ENCODE measurements around the gene PCMTD2.
"Not testable (repeated sequence)": the region's sequence is repeated elsewhere in the genome, so short reads cannot be mapped to it uniquely, and the experiment has no call there.

The PCMTD2 gene

DNA sequence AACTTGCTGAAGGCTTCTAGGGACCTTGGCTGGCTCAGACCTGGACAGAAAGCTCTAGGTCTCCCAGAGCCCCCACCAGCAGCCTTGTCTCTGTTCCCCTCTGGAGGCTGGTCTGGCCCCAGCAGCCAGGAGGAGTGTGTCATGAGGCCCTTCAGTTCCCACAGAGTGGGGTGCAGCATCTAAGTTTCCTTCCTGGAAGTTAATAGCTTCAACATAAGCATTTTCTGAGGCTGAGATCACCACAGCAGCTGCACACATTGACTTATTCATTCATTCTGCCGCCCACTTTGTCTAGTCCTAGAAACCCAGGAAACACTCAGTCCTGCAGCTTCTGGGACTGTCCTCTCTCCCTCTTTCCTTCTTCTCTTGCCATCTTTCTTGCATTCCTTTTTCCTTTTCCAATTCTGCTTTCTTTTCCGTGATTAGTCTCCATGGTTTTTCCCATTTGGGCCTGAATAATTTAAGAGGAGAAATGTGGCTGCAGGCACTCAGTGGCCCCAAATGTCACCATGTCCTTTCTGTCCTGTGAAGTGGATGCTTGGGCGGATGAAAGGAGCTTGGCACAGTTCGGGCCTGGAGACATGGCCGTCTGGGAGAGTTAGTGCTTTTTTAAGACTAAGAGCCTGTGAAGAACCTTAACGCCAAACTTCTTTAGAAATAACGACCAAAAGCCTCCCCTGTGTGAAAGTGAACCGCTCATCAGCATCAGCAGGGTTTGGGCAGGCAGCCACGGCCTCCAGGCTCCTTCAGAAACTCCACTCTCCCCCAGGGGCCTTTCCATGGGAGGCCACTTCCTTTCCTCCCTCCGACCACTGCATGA lies 31.0 kb upstream of the PCMTD2 start:
- no peak for DNase-seq (ENCODE audit: low read depth)

DNA sequence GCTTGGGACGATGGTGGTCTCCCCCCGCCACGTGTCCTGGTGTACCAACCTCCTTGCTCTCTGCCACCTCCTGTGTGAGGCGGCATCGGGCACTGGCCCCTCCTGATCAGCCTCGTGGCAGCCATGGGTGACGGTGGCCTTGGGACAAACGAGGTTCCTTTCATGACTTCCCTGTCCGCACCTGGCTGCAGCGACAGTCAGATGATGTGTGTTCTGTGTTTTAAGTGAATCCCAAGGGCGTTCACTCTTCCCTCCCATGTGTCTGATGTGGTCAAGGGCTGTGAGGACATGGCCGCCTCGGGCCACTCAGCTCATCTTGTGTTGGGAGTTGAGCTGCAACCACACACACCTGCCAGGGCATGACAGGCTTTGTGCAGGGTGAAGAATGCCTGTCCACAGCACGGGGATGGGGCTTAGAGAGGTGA lies 30.4 kb upstream of the PCMTD2 start:
- DNase-seq (ENCODE audit: low read depth) = no peak

DNA sequence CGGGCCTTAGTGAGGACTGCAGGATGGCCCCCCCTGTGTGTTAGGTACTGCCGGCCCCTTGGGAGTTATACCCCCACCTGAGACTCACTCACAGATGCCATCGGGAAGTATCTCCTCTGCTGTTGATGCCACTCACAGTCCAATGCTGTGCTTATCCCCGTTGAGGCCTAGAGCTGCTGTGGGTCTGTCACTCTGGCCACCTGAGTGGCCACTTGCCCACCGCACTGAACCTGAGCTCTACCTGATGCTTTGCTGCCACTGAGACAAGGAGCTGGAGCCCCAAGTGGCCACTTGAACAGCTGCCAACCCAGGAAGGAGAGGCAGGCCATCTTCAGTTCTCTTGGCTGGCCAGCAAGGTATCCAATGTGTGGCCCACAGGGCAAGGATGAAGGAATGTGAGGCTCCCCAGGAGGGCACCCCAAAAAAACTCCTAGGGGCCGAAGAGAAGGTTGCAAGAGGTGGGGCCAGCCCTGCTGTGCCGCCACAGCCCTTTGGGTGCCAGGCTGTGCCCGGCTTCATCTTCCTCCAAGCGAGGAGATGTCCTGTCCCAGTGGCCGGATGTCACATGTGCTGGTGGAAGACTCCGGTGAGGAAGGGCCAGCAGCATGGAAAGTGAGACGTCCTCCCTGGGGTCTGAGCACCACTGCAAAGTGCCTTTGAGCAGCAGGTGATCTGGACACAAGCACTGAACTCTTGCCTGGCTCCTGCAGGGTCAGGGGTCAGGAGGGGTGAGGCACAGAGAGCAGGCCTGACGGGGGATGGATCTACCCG lies 29.5 kb upstream of the PCMTD2 start:
- no peak for DNase-seq (ENCODE audit: low read depth)

DNA sequence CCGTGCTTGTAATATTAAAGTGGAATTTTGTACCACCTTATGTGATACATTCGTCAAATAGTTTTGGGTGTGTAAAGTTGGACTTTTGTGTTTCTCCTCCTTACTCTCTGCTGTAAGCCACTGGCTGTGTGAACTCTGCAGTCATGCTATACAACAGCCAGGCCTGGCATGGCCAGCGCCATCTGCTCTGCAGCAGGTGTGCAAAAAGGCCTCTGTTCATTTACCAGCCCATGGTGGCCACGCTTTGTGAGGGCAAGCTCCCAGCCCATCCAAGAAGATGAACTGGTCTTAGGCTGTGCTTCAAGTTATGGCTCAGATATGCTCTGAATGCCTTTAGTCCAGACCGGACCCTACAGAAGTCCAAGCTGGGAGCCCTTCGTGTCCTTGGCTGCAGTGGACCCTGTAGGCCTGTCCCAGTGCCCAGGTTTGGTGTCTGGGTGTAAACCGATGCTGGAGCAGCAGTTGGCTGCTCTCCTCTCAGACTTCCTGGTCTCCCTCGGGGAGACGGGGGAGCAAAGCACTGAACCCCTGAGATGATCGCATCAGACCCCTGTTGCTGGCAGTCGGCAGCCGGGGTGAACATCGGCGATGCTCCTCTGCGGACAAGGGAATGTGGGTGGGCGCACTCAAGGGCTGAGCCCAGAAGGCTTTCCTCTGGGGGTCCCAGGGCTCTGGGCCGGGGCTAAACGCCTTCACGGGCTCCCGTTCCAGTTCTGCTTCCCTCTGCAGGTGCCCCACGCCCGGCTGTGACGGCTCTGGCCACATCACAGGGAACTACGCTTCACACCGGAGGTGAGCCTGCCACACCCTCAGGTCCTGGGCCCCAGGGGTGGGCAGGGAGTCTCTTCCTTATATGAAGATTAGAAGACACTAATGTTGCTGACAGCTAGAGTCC lies 28.6 kb upstream of the PCMTD2 start:
- DNase-seq (ENCODE audit: low read depth) = no peak

DNA sequence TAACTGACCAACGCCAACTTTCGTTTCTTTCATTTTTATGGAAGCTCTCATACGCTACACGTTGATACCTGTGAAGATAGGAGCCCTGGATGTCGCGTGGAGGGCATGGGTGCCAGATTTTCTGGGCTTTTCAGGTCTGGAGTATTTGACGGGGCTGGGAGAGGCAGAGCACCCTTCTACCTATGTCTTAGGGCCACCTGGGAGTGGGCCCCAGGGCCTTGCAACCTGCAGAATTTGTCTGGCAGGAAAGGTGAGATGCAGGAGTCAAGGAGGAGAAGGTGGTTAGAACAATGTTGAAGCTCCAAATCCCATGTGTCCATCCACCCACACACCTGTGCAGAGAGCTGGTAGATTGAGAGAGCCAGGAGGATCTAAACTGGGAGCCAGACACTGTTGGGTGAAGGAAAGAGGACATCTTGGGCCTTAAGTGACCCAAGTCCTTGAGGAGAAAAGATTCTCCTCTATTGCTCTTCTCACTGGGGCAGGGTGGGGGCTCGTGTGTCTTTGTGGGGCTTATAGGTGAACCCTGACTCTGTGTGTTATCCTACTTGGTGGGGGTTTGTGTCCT lies 27.4 kb upstream of the PCMTD2 start:
- no peak for DNase-seq (ENCODE audit: low read depth)

DNA sequence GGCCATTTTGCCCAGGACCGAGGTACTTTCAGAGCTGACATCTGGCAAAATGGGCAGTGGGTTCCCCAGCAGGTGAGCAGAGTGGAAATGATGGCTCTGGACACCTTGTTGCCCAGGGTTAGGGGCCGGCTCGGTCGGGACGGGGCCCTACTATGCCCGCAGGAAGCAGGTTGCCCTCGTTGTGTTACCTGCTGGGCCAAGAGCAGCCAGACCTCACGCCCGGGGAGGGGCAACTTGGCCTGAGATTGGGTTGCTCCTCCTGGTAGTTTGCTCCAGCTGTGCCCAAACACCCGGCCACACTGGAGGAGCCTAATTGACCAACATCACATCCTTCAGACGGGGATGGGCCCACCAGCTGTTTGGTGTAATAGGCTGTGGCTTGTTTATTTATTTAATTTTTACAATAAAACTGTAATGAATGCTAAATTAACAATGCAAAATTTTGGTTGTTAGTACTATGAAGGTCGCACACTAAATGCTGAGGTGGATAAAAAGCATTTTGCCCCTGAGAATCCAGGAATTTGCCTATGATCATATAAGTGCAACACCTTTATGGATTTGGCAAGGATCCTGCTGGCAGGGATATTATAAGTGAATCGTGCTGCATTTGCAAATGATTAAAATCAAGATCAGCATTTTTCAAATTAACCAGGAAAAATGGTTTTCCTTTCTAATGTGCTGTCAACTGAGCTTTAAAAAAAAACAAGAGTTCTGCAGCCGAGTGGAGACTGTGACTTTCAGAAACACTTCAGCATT lies 26.6 kb upstream of the PCMTD2 start:
- no peak for DNase-seq (ENCODE audit: low read depth)

DNA sequence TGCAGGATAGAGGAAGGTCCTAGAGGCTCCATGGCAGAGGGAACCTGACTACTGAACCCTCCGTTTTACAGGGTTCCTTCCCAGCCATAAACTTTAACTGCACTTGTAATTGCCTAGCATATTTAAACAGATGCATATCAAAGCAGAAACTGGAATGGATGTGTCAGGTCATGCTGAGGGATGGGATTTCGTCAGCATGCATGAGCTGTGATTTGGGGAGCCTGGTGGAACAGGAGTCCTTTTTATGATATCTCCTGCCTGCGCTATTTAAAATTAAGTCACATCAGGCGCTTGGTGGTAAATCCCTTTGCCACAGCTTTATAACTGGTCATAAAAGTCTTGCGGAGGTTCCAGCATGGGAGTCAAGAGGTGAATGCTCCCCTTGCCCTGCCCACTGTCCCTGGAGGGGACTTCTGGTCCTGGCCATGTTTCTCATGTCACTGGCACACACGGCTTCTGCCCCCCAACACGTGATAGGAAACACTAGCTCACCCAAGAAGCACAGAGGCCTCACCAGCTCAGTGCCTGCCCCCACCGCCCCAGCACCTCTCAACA lies 26.0 kb upstream of the PCMTD2 start:
- DNase-seq (ENCODE audit: low read depth) = no peak

DNA sequence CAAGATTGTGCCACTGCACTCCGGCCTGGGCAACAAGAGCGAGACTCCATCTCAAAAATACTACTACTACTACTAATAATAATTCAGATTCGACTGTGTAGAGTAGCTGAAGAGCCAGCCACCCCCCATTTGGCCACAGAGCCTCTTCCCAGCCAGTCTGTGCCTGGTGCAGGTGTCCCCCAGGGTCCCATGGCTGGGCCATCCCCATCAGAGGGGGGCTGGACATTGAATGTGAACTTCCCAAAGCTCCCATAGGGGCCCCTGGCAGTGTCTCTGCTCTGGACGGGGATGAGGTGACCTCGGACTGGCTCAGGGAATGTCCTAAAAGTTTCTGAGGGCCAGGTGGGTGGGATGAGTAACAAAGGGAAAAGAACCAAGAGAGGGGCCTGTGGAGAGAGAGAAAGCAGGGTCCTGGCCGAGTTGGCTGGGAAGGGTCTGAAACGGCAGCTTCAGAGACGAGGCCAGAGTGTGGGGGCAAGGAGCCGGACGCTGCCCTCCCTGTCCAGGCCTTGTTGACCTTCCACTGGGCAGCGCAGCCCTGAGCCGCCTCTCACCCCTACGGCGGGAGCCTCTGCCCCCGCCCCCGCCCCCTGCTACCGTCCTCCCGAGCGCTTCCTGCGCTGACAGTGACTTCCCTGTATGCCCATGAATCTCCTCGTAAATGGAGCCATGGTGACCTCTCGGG lies 24.9 kb upstream of the PCMTD2 start:
- DNase-seq (ENCODE audit: low read depth) = no peak

DNA sequence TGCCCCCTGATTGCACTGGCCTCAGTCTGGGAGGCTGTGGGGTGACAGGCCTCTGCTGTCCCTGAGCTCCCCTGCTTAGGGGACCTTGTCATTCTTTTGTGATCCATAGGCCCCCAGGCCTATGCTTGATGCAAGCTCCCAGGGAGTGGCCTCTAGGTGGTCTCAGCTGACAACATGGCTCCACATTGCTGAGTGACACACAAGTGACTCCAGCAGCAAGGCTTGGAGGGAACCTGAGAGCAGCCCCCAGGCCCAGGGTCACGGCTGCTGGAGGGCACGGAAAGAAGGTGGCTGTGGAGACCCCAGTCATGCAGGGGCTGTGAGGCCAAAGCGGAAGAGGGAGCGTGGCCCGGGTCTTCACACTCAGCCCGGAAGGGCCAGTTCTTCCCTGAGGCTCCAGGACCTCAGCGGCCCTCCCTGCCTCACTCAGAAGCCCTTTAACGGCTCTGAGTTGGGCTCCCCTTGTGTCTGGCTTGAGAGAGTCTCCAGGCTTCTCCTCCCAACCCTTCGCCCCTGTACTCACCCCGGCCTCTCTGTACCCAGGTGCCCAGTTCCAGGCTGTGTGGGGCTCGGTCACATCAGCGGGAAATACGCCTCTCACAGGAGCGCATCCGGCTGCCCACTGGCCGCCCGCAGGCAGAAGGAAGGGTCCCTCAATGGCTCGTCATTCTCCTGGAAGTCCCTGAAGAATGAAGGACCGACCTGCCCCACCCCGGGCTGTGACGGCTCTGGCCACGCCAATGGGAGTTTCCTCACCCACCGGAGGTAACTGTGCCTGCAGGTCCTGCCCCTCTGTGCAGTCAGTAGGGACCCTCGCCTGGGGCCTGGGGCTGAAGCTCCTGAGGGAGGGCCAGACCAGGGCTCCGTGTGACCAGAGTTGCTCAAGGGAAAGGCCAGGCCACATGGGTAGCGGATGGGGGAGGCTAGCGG lies 23.7 kb upstream of the PCMTD2 start:
- DNase-seq (ENCODE audit: low read depth) = no peak

DNA sequence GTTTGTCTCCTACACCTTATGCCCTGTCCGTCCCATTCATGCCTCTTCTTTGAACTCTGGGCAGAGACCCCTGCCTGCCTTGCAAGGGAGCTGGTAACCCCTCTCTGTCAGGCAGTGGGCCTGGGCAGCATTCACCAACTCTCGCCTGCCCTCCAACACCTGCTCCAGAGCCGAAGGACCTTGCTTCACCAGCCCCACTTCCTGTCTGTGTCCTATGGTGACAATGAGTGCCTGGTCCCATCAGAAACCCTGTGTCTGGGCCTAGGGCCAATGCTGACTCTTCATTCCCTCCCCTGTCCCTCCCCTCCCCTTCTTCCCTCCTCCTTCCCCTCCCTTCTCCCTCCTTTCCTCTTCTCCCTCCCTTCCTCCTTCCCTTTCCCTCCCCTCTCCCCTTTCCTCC lies 22.8 kb upstream of the PCMTD2 start:
- no peak for DNase-seq (ENCODE audit: low read depth)

DNA sequence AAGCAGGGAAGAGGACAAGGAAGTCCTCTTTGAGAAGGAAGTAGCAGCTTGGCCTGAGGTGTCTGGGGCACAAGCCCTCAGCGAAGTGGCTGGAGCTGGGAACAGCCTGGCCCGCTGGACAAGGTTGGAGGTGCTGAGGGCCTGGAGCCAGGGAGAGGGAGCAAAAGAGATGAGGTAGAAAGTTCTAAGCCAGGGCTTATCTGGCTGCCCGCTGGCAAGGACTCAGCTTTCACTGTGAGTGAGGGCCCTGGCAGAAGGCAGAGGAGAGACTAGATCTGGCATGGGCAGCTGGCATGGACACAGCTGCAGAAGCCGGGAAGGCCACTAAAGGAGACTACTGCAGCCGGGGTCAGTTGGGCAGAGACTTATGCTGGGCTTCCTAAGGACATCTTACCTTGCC lies 21.8 kb upstream of the PCMTD2 start:
- no peak for DNase-seq (ENCODE audit: low read depth)

DNA sequence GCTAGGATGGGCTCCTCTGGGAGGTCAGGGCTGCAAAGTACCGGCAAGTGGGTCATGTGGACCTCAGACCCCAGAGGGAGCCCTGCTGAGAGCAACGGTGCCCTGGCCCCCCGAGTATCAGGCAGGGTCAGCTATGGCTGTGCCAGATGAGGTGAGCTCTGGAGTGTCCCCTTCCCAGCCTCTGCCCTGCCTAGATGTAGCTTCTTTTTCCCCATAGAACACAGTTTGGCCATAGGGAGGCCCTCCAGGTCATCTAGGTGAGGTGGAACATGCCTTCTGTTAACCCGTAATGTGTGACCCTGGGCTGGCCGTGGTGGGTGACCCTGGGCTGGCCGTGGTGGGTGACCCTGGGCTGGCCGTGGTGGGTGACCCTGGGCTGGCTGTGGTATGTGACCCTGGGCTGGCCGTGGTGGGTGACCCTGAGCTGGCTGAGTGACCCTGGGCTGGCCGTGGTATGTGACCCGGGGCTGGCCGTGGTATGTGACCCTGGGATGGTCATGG lies 21.2 kb upstream of the PCMTD2 start:
- DNase-seq (ENCODE audit: low read depth) = no peak

DNA sequence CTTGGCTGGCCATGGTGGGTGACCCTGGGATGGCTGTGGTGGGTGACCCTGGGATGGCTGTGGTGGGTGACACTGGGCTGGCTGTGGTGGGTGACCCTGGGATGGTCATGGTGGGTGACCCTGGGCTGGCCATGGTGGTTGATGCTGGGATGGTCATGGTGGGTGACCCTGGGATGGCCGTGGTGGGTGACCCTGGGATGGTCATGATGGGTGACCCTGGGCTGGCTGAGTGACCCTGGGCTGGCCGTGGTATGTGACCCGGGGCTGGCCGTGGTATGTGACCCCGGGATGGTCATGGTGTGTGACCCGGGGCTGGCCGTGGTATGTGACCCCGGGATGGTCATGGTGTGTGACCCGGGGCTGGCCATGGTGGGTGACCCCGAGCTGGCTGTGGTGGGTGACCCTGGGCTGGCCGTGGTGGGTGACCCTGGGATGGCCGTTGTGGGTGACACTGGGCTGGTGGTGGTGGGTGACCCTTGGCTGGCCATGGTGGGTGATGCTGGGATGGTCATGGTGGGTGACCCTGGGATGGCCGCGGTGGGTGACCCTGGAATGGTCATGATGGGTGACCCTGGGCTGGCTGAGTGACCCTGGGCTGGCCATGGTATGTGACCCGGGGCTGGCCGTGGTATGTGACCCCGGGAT lies 20.5 kb upstream of the PCMTD2 start:
- not testable (repeated sequence) for DNase-seq (ENCODE audit: low read depth)

DNA sequence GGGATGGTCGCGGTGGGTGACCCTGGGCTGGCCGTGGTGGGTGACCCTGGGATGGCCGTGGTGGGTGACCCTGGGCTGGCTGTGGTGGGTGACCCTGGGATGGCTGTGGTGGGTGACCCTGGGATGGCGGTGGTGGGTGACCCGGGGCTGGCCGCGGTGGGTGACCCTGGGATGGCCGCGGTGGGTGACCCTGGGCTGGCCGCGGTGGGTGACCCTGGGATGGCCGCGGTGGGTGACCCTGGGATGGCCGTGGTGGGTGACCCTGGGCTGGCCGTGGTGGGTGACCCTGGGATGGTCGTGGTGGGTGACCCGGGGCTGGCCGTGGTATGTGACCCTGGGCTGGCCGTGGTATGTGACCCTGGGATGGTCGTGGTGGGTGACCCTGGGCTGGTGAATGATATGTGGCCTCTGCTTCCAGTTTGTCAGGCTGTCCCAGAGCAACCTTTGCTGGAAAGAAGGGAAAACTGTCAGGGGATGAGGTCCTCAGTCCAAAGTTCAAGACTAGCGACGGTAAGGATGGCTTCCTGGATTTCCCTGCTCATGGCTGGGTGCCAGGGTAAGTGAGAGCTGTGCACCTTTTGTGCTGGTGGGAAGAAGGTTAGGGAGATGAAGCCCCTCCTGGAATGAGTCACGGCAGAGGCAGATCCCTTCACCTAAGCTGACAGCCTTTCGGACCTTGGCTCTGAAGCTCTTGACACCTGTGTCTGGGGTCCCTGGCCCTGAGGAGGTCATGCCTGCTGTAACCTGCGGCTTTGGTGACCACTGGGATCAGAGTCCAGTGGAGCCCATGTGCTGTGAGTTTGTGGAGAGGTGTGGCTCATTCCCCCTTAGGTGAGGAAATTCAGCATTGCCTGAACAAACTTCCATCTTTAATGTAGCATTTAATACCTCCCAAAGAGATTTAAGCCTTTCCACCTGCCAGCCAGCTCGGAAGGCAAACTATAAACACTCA lies 19.1 kb upstream of the PCMTD2 start:
- DNase-seq (ENCODE audit: low read depth) = no peak

DNA sequence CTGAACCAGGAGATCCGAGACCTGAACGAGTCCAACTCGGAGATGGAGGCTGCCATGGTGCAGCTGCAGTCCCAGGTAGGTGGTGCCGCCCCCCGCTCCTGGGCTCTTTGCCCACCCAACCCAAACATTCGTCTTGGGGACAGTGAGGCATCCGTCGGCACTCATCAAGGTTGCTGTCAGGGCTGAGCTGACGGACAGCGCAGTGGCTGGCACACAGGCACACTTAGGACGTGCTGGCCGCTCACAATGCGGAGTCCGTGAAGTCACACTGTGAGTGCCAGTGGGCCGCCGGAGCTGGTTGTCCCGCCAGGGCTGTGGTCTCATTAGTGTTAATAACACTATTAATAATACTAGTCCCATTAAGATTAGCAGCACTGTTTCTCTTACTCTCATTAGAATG lies 18.2 kb upstream of the PCMTD2 start:
- DNase-seq (ENCODE audit: low read depth) = no peak

DNA sequence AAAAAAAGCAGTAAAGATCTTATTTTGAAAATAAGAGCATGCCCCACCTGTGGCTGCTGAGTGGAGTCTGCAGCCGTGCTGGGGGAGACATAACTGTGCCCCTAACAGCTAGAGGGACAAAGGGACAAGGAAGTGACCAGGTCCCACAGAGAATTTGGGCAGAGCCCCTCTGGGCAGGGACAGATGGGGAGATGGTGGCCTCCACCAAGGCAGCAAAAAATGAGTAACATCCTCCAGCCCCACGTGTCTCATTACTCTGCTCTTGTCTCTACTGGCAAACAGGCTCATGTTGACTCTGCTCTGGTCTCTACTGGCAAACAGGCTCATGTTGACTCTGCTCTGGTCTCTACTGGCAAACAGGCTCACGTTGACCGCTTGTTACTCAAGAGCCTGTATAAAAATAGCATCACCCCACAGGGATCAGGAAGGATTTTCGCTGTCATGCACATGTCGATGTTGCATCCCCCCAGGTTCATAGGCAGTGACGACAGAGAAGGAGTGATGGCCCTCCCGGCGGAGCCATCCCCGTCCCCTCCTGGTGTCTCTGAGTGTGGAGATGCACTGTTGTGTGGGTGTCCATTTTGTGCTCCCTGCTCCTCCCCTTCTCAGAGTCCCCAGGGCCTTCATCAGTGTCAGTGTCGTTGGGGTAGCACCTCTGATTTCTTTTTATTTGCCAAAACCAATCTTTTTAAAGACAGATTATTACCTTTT lies 17.3 kb upstream of the PCMTD2 start:
- DNase-seq (ENCODE audit: low read depth) = no peak

All from stimulated activated CD8-positive, alpha-beta memory T cell treated with anti-CD3 and anti-CD28 coated beads, Interleukin-15, amount 100 ng/mL, for 1 hour (primary cell).